CD1c-positive myeloid dendritic cell (primary cell): ENCODE measurements around the gene R3HCC1L.

Experiments used
- DNase-seq: peaks from one replicate; pipeline ENCODE4 v3.0.0-alpha.2; 2016; ENCODE audit errors: extremely low spot score

The R3HCC1L gene

DNA sequence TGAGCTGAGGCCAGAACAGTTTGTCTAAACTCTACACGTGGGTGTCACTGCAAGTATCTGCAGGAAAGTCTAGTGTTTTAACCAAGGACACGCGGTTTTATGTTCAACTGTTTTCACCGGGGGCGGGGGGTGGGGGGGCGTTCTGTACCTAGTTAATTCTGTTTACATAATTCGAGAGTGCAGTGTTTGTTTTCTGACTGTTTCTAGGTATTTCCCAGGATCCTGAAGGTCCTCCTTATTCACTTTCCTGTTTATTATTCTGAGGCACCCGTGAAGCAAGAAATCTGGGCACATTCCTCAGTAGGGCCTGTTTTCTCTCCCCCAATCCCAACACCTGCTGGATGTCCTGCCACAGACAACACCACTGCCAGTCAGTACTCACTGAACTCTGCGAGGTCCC is 125.9 kb downstream of the R3HCC1L start:
- no peak for DNase-seq

GRCh38 chr10:98260752-98261151 is 126.3 kb downstream of the R3HCC1L start:
- DNase-seq, result no peak

- no peak for DNase-seq
These were observed 127.2 kb downstream of the R3HCC1L start for GRCh38 chr10:98261436-98262277.

DNA sequence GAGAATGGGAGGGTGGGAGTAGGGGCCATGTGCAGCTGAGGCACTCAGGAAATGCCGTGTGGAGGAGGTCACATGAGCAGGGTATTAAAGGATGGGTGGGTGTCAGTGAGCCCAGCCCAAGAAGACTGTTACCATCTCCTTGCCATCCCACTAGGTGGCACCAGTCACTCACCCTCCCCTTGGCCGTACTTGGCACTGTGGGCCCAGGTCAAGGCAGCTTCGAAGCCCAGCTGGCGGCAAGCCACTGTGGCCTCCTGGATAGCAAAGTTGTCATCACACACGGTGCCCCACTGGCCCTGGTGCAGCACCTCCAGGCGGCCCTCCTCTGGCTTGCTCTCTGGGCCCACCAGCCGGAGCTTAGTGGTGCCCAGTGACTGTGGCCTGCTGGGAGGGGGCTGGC is 128.1 kb downstream of the R3HCC1L start:
- DNase-seq, result peak; percentile 53

DNA sequence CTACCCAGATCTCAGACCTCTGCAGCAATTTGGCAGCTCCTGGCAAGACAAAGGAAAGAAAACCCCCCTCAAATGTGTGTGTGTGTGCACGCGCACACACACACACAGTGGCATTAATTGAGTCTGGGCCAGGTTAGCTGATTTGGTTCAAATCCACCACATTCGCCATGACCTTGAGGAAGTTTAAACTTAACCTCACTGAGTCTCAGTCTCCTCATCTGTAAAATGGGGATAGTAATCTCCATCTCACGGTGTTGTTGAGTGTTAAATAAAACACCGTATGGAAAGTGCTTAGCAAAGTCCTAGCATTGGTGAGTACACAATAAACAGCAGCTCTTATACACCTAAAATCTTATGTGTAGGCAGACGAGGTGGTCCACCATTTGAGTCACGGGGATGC is 128.6 kb downstream of the R3HCC1L start:
- DNase-seq, result no peak

DNA sequence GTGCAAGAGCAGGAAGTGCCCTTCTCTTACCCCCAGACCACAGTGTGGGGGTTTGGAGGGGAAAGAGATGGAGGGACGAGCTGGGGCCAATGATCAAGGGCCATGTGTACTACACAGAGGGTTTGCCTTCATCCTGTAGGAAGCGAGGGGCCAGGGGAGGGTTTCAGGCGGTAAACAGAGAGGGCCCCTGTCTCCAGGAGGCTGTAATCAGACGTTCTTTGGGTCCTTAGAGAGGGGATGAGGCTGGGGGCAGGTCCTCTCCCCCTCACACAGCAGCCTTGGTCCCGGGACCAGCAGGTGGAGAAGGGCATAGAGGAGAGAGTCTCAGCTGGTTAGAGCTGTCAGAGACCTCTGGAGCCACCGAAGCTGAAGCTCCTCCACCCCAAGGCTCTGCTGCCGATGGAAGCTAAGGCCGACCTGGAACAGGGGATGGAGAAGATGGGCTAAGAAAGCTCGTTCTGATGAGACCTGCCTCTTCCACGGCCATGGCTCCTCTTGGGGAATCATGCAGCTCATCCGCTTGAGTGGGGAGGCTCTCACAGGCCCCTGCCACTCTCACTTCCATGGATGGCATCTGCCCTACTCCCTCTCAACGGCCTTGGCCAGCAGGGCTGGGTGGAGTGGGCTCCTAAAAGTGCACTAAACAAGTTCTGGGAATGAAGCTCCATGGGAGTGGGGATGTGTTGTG is 130.1 kb downstream of the R3HCC1L start:
- DNase-seq, result no peak

DNA sequence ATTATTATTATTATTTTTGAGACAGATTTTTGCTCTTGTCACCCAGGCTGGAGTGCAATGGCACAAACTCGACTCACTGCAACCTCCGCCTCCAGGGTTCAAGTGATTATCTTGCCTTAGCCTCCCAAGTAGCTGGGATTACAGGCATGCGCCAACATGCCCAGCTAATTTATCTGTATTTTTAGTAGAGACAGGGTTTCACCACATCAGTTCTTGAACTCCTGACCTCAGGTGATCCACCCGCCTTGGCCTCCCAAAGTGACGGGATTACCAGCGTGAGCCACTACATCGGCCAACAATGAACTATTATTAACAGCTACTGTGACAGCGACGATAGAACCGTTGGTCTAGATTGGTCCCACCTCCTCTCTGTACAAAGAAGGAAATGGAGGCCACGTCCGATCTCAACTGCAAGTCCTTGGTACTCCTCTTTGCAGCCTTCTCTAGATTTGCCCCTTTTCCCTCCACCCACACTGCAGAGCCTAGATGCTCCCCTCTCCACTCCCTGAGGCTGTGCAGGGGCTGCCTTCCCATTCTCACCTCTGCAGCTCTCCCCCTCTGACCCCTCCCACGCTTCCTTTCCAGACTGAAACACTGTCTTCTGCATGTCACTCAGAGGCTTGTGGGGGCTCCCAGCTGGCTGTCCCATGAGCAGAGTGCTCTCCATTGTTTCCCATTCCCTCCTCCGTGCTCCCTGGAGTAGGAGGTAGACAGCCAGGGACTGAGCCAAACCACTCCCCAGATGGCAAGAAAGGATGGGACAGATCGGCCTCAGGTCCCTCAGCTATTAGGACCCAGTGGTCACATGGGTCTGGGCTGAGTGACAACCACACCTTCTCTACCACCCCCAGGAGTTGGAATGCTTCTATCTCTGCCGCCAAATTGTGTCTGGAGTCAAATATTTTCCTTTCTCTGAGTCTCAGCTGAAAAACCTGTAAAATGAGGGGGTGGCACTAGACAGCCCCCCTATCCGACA is 131.2 kb downstream of the R3HCC1L start:
- no peak for DNase-seq

GRCh38 chr10:98266647-98267046 is 132.2 kb downstream of the R3HCC1L start:
- no peak for DNase-seq

GRCh38 chr10:98267069-98267893 is 132.8 kb downstream of the R3HCC1L start:
- no peak for DNase-seq

DNA sequence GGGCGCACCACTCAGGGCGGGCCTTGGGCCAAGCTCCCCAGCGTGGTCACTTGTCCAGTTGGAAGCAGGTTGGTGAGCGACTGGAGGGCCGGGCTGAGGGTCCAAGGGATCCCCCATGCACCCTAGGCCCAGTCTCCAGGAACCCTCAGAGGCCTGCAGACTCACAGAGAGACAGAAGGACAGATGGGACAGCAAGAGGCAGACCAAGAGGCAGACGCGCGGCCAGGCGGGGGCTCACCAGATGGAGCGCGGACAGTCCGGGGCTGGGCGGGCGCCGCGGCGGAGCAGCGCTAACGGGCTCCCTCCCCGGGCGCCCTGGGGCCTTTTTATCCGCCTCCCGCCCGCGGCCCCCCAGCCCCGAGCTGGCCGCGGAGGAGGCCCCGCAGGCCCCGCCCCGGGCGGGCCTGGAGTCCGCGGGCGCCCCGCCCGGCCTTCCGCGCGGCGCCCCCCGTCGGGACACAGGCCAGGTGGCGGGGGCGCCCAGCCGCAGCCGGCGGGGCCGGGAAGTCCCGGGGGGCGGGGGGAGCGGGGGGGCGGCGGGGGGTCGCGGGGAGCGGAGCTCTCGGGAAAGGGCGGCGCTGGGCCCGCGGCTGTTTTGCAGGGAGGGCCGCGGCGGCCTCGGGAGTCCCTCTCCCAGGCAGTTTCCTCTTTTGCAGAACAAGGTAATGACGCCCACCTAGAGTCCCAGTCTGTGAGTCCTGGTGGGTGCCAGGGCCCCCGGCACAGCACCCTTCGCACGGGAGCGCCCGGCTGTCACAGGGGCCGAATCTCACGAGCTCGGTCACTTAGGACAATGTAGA is 133.6 kb downstream of the R3HCC1L start, which contains the start of gene LOXL4:
Gene LOXL4 (minus strand): TSS at position 301 of the 800 bp plus-strand sequence. CDS start 5,175 bp downstream, outside the sequence.
- DNase-seq, result peak; percentile 58

GRCh38 chr10:98268694-98269431 is 134.4 kb downstream of the R3HCC1L start:
- DNase-seq, result no peak

DNA sequence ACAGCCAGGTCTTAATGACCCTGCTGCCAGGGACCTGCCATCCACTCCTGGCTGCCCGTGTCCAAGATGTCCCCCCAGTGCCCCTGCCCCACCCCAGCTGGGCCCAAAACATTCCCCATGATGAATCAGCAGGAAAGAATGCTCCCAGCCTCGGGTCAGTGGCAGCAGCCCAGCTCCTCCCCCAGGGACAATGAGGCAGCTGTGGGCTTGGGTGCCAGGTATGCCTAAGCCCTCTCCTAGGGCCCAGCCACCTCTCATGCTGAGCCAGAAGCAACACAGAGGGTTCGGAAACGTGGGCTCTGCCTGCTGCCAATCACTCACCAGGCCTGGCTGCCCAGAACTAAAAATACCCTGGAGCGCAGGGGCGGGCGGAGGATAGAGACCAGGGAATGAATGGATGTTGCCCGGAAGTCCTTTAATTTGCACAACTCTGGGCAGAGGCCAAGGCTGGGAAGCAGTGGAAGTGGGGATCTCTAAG is 135.0 kb downstream of the R3HCC1L start:
- no peak for DNase-seq

DNA sequence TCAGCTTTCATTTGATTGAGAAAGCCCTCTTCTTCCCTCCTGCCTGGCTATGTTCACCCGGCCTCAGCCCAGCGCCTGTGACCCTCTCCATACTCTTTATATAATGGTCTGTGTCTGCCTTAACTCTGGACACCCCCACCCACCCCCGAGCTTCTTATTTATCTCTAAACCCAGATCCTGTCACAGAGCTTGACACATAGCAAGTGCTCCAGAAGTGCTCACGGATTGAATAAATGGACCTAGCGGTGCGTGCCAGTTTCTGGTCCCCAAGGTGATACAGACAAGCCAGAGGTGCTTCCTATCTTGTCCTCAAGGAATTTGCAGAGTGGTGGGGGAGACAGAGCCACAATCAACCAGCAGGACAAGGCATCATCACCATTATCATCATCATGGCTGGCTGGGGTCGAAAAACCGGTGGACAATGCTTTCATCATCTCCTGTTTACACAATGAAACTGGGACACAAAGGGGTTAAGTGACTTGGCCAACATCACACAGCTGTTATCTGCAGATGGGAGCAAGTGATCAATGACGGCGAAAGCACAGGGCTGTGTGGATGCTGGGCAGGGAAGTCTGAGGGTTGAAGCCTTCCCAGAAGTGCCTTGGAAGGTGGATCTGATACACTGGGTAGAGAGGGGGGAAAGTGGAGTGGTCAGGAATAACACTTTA is 135.8 kb downstream of the R3HCC1L start:
- DNase-seq, result no peak

GRCh38 chr10:98270786-98271185 is 136.3 kb downstream of the R3HCC1L start:
- no peak for DNase-seq

DNA sequence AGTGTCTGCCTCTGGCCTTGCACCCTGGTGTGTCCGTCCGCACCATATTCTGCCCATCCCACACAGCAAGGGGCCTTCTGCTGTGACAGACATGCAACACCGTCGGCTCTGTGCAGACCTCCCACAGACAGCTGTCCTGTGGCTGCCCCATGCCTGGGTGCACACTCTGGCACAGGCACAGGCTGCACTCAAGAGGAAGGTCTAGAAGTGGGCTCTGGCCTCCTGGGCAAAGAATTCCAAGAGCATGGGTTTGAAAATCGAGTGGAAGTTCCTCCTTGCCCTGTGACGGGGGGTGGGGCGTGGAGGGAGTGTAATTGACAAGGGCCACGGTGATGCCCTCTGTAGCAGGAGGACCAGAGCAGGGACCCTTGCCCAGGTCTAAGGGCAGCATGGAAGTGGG is 137.8 kb downstream of the R3HCC1L start:
- DNase-seq, result no peak

DNA sequence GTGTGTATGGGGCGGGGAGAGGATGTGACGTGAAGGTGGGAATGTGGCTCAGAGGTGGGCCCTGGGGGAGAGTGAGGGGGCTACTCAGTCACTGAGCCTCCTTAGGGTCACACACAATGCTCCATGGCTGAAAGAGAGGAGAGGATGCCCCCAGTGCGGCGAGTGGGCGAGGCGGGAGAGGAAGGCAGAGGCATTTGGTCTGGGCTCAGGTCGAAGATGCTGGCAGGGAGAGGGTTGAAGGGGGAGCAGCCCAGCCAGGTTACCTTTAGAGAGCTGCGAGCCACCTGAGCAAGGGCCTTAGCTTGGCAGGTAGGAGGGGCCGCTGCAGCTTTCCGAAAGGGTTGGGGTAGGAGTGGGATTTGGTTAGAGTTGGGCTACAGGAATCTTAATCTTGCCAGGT is 138.2 kb downstream of the R3HCC1L start:
- DNase-seq, result no peak

DNA sequence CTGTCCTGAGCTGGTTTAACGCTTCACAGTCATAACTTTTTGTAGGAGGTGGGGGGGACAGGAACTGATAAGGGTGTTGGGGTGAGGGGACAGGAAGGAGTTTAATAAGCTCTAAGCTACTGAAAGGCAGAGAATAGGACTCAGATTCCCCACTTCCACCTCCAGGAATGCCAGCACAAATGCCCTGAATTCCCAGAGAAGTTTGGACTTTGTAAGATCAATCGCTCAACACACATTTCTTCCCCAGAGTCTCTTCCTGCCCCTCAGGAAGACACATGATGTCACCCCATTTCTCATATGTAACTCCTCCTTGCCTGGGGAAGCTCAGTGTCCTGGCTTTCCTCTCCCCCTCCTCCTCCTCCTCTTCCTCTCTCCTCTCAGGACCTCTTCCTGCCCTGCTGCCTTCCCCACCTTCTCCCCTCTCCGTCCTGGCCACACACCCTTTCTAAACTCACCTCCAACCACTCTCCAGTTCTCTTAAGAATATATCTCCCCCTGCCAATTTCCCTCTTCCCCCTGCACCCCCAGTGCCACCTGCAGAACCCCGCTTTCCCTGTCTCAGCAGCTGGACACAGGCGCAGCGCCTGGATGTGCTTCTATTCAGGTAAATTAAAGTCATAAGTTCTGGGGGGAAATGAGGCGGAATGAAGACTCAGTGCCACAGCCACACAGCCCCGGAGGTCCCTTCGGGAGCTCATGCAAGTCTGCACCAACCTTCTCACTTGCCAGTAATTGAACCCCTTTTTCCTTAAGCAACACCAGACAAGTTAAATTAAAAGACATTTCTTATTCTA is 138.8 kb downstream of the R3HCC1L start:
- no peak for DNase-seq

GRCh38 chr10:98274562-98274961 is 140.1 kb downstream of the R3HCC1L start:
- no peak for DNase-seq
